Measurements from ENCODE around the gene LSM12. TPM values are rescaled to one million over a fixed set of nuclear protein-coding genes. Genes with fewer than 3 reads are reported as not detected.

The LSM12 gene
- total RNA-seq, 1 experiment from 2014 or later: 52.5 TPM

GRCh38 chr17:44024853-44025252 lies 41.6 kb downstream of the LSM12 start:
- TF ChIP-seq CTCF (conservative IDR thresholded peaks at IDR 0.05; ENCODE audit: low read depth, low read length) (no peak), EZH2 (IDR thresholded peaks at IDR 0.05; ENCODE audit: borderline replicate concordance, low read depth, low read length, poor library complexity, severe bottlenecking) (no peak)
- ChIA-PET CTCF (no interaction called here), POLR2A (ENCODE audit: low non-redundant PET) (no interaction called here)
- DNase-seq (ENCODE audit: low spot score): no peak
- Histone ChIP-seq H3K36me3 (ENCODE audit: insufficient read depth, low read length, poor library complexity, severe bottlenecking) (no peaks in the 10 kb centered on the region), H3K4me3 (ENCODE audit: low read depth, low read length, poor library complexity, severe bottlenecking) (no peak overlapping the region), H3K4me1 (ENCODE audit: insufficient read depth, low read length, poor library complexity, severe bottlenecking) (no peaks in the 10 kb centered on the region), H3K9me3 (ENCODE audit: low read depth, low read length, poor library complexity, severe bottlenecking) (no peaks in the 10 kb centered on the region), H3K27ac (ENCODE audit: low read depth, low read length, poor library complexity, severe bottlenecking) (no peak overlapping the region), H3K27me3 (replicated peaks; ENCODE audit: insufficient read depth, low read depth, low read length, poor library complexity) (no peaks in the 10 kb centered on the region)
- intact Hi-C loops (cut with micrococcal nuclease; ENCODE audit: unreplicated experiment): no loop called here
- BruUV-seq (replicated peaks): no TSS peak

- H3K4me1 ChIP-seq (ENCODE audit: insufficient read depth, low read length, poor library complexity, severe bottlenecking): no peaks in the 10 kb centered on the region
- H3K27ac ChIP-seq (ENCODE audit: low read depth, low read length, poor library complexity, severe bottlenecking): no peak overlapping the region
- no peaks in the 10 kb centered on the region for H3K36me3 ChIP-seq (ENCODE audit: insufficient read depth, low read length, poor library complexity, severe bottlenecking)
- no peaks in the 10 kb centered on the region for H3K9me3 ChIP-seq (ENCODE audit: low read depth, low read length, poor library complexity, severe bottlenecking)
- DNase-seq (ENCODE audit: low spot score): no peak
- TF ChIP-seq EZH2 (IDR thresholded peaks at IDR 0.05; ENCODE audit: borderline replicate concordance, low read depth, low read length, poor library complexity, severe bottlenecking): no peak
- no peak for TF ChIP-seq CTCF (conservative IDR thresholded peaks at IDR 0.05; ENCODE audit: low read depth, low read length)
- BruUV-seq (replicated peaks): no TSS peak
- intact Hi-C loops (cut with micrococcal nuclease; ENCODE audit: unreplicated experiment): no loop called here
- no peak overlapping the region for H3K4me3 ChIP-seq (ENCODE audit: low read depth, low read length, poor library complexity, severe bottlenecking)
- ChIA-PET CTCF (no interaction called here), POLR2A (ENCODE audit: low non-redundant PET) (no interaction called here)
- H3K27me3 ChIP-seq (replicated peaks; ENCODE audit: insufficient read depth, low read depth, low read length, poor library complexity): no peaks in the 10 kb centered on the region
Observed at GRCh38 chr17:44024271-44024663, 42.2 kb downstream of the LSM12 start.

GRCh38 chr17:44023545-44024270 lies 42.8 kb downstream of the LSM12 start:
- CTCF ChIA-PET: no interaction called here
- DNase-seq (ENCODE audit: low spot score): no peak
- POLR2A ChIA-PET (ENCODE audit: low non-redundant PET): no interaction called here
- Histone ChIP-seq H3K9me3 (ENCODE audit: low read depth, low read length, poor library complexity, severe bottlenecking) (no peaks in the 10 kb centered on the region), H3K36me3 (ENCODE audit: insufficient read depth, low read length, poor library complexity, severe bottlenecking) (no peaks in the 10 kb centered on the region), H3K4me1 (ENCODE audit: insufficient read depth, low read length, poor library complexity, severe bottlenecking) (no peaks in the 10 kb centered on the region), H3K27me3 (replicated peaks; ENCODE audit: insufficient read depth, low read depth, low read length, poor library complexity) (no peaks in the 10 kb centered on the region), H3K27ac (ENCODE audit: low read depth, low read length, poor library complexity, severe bottlenecking) (no peak overlapping the region), H3K4me3 (ENCODE audit: low read depth, low read length, poor library complexity, severe bottlenecking) (no peak overlapping the region)
- no TSS peak for BruUV-seq (replicated peaks)
- intact Hi-C loops (cut with micrococcal nuclease; ENCODE audit: unreplicated experiment): no loop called here
- no peak for TF ChIP-seq EZH2 (IDR thresholded peaks at IDR 0.05; ENCODE audit: borderline replicate concordance, low read depth, low read length, poor library complexity, severe bottlenecking)
- TF ChIP-seq CTCF (conservative IDR thresholded peaks at IDR 0.05; ENCODE audit: low read depth, low read length): no peak
